Measurements from ENCODE around the gene GPAM. TPM values are rescaled to one million over a fixed set of nuclear protein-coding genes. Genes with fewer than 3 reads are reported as not detected.
"Not testable (repeated sequence)": the region's sequence is repeated elsewhere in the genome, so short reads cannot be mapped to it uniquely, and the experiment has no call there.

Gene GPAM
- 9.4 and 12.2 TPM in 2 replicates for total RNA-seq (2012; rRNA removed)

- peaks cover 7% of the 10 kb centered on the region for H3K36me3 ChIP-seq (ENCODE audit: insufficient read depth, low read length)
- H3K4me1 ChIP-seq (ENCODE audit: control insufficient read depth, insufficient read depth, low read length), result peaks cover 12% of the 10 kb centered on the region
- no peaks in the 10 kb centered on the region for H3K9me3 ChIP-seq (replicated peaks; ENCODE audit: low read length)
- H3K4me3 ChIP-seq (ENCODE audit: low read length), result peak within 1 kb of the TSS; percentile 85
- H3K27me3 ChIP-seq (ENCODE audit: control insufficient read depth, insufficient read depth, low read length), result no peaks in the 10 kb centered on the region
- peak within 1 kb of the TSS; percentile 89 for H3K9ac ChIP-seq (ENCODE audit: low read depth, low read length)
- H3K4me2 ChIP-seq (ENCODE audit: low read length), result peak within 1 kb of the TSS; percentile 97
These were observed at the start of gene GPAM for GRCh38 chr10:112183329-112184051. Gene GPAM (minus strand): TSS chr10:112183765. CDS start chr10:112181784, 1,981 bp downstream.

GRCh38 chr10:112232670-112233069 is 49.1 kb upstream of the GPAM start:
- no peaks in the 10 kb centered on the region for H3K4me1 ChIP-seq (ENCODE audit: control insufficient read depth, insufficient read depth, low read length)
- no peaks in the 10 kb centered on the region for H3K27me3 ChIP-seq (ENCODE audit: control insufficient read depth, insufficient read depth, low read length)
- H3K9me3 ChIP-seq (replicated peaks; ENCODE audit: low read length), result no peaks in the 10 kb centered on the region
- H3K4me3 ChIP-seq (ENCODE audit: low read length), result no peak overlapping the region
- H3K36me3 ChIP-seq (ENCODE audit: insufficient read depth, low read length), result no peaks in the 10 kb centered on the region
- H3K9ac ChIP-seq (ENCODE audit: low read depth, low read length), result no peak overlapping the region
- H3K4me2 ChIP-seq (ENCODE audit: low read length), result no peak overlapping the region

GRCh38 chr10:112231602-112232400 is 48.2 kb upstream of the GPAM start:
- Histone ChIP-seq H3K9ac (ENCODE audit: low read depth, low read length) (no peak overlapping the region), H3K9me3 (replicated peaks; ENCODE audit: low read length) (no peaks in the 10 kb centered on the region), H3K4me2 (ENCODE audit: low read length) (no peak overlapping the region), H3K36me3 (ENCODE audit: insufficient read depth, low read length) (no peaks in the 10 kb centered on the region), H3K27me3 (ENCODE audit: control insufficient read depth, insufficient read depth, low read length) (no peaks in the 10 kb centered on the region), H3K4me1 (ENCODE audit: control insufficient read depth, insufficient read depth, low read length) (no peaks in the 10 kb centered on the region), H3K4me3 (ENCODE audit: low read length) (no peak overlapping the region)

- H3K27me3 ChIP-seq (ENCODE audit: control insufficient read depth, insufficient read depth, low read length), result no peaks in the 10 kb centered on the region
- no peaks in the 10 kb centered on the region for H3K9me3 ChIP-seq (replicated peaks; ENCODE audit: low read length)
- no peaks in the 10 kb centered on the region for H3K36me3 ChIP-seq (ENCODE audit: insufficient read depth, low read length)
- no peak overlapping the region for H3K4me2 ChIP-seq (ENCODE audit: low read length)
- H3K4me3 ChIP-seq (ENCODE audit: low read length), result no peak overlapping the region
- no peak overlapping the region for H3K9ac ChIP-seq (ENCODE audit: low read depth, low read length)
- no peaks in the 10 kb centered on the region for H3K4me1 ChIP-seq (ENCODE audit: control insufficient read depth, insufficient read depth, low read length)
These were observed 46.9 kb upstream of the GPAM start for GRCh38 chr10:112230325-112230988.

GRCh38 chr10:112229901-112230300 is 46.3 kb upstream of the GPAM start:
- Histone ChIP-seq H3K4me3 (ENCODE audit: low read length) (no peak overlapping the region), H3K9ac (ENCODE audit: low read depth, low read length) (no peak overlapping the region), H3K4me1 (ENCODE audit: control insufficient read depth, insufficient read depth, low read length) (no peaks in the 10 kb centered on the region), H3K9me3 (replicated peaks; ENCODE audit: low read length) (no peaks in the 10 kb centered on the region), H3K27me3 (ENCODE audit: control insufficient read depth, insufficient read depth, low read length) (no peaks in the 10 kb centered on the region), H3K36me3 (ENCODE audit: insufficient read depth, low read length) (no peaks in the 10 kb centered on the region), H3K4me2 (ENCODE audit: low read length) (no peak overlapping the region)

GRCh38 chr10:112229096-112229495 is 45.5 kb upstream of the GPAM start:
- no peaks in the 10 kb centered on the region for H3K4me1 ChIP-seq (ENCODE audit: control insufficient read depth, insufficient read depth, low read length)
- no peak overlapping the region for H3K4me2 ChIP-seq (ENCODE audit: low read length)
- no peaks in the 10 kb centered on the region for H3K36me3 ChIP-seq (ENCODE audit: insufficient read depth, low read length)
- H3K9me3 ChIP-seq (replicated peaks; ENCODE audit: low read length), result no peaks in the 10 kb centered on the region
- H3K9ac ChIP-seq (ENCODE audit: low read depth, low read length), result no peak overlapping the region
- no peaks in the 10 kb centered on the region for H3K27me3 ChIP-seq (ENCODE audit: control insufficient read depth, insufficient read depth, low read length)
- no peak overlapping the region for H3K4me3 ChIP-seq (ENCODE audit: low read length)

- not testable (repeated sequence) for H3K27me3 ChIP-seq (ENCODE audit: control insufficient read depth, insufficient read depth, low read length); H3K9ac ChIP-seq (ENCODE audit: low read depth, low read length); H3K9me3 ChIP-seq (replicated peaks; ENCODE audit: low read length); H3K4me1 ChIP-seq (ENCODE audit: control insufficient read depth, insufficient read depth, low read length); H3K4me3 ChIP-seq (ENCODE audit: low read length); H3K36me3 ChIP-seq (ENCODE audit: insufficient read depth, low read length); H3K4me2 ChIP-seq (ENCODE audit: low read length)
These were observed 45.0 kb upstream of the GPAM start for GRCh38 chr10:112228366-112229088.

- Histone ChIP-seq H3K4me3 (ENCODE audit: low read length) (no peak overlapping the region), H3K36me3 (ENCODE audit: insufficient read depth, low read length) (no peaks in the 10 kb centered on the region), H3K4me1 (ENCODE audit: control insufficient read depth, insufficient read depth, low read length) (no peaks in the 10 kb centered on the region), H3K9ac (ENCODE audit: low read depth, low read length) (no peak overlapping the region), H3K4me2 (ENCODE audit: low read length) (no peak overlapping the region), H3K9me3 (replicated peaks; ENCODE audit: low read length) (no peaks in the 10 kb centered on the region), H3K27me3 (ENCODE audit: control insufficient read depth, insufficient read depth, low read length) (no peaks in the 10 kb centered on the region)
These were observed 43.9 kb upstream of the GPAM start for GRCh38 chr10:112227331-112227987.

- Histone ChIP-seq H3K9me3 (replicated peaks; ENCODE audit: low read length) (no peaks in the 10 kb centered on the region), H3K9ac (ENCODE audit: low read depth, low read length) (no peak overlapping the region), H3K27me3 (ENCODE audit: control insufficient read depth, insufficient read depth, low read length) (no peaks in the 10 kb centered on the region), H3K36me3 (ENCODE audit: insufficient read depth, low read length) (no peaks in the 10 kb centered on the region), H3K4me3 (ENCODE audit: low read length) (no peak overlapping the region), H3K4me2 (ENCODE audit: low read length) (no peak overlapping the region), H3K4me1 (ENCODE audit: control insufficient read depth, insufficient read depth, low read length) (no peaks in the 10 kb centered on the region)
These were observed 43.1 kb upstream of the GPAM start for GRCh38 chr10:112226439-112227248.

- no peaks in the 10 kb centered on the region for H3K4me1 ChIP-seq (ENCODE audit: control insufficient read depth, insufficient read depth, low read length)
- H3K36me3 ChIP-seq (ENCODE audit: insufficient read depth, low read length), result no peaks in the 10 kb centered on the region
- no peak overlapping the region for H3K9ac ChIP-seq (ENCODE audit: low read depth, low read length)
- H3K9me3 ChIP-seq (replicated peaks; ENCODE audit: low read length), result no peaks in the 10 kb centered on the region
- H3K4me3 ChIP-seq (ENCODE audit: low read length), result no peak overlapping the region
- no peak overlapping the region for H3K4me2 ChIP-seq (ENCODE audit: low read length)
- no peaks in the 10 kb centered on the region for H3K27me3 ChIP-seq (ENCODE audit: control insufficient read depth, insufficient read depth, low read length)
These were observed 42.3 kb upstream of the GPAM start for GRCh38 chr10:112225771-112226438.

Data from skeletal muscle satellite cell (primary cell).